Muscle layer of colon (tissue), 2 donors: Measurements from ENCODE around the gene DHRS9.

Experiments used
- H3K27ac ChIP-seq: one replicate; pipeline ENCODE4 v1.7.0; 2013; ENCODE audit warnings: low read depth, mild to moderate bottlenecking, low read length, moderate library complexity
- H3K27me3 ChIP-seq, 2 donors: one replicate each; pipeline ENCODE4 v1.7.0; 2013; ENCODE audit warnings: low read length in 2 of 2, mild to moderate bottlenecking in 2 of 2; ENCODE audit not compliant: insufficient read depth in 2 of 2, control insufficient read depth in 1 of 2
- H3K36me3 ChIP-seq: one replicate; pipeline ENCODE4 v1.7.0; 2013; ENCODE audit warnings: mild to moderate bottlenecking, low read length; ENCODE audit not compliant: insufficient read depth
- H3K4me1 ChIP-seq: one replicate; pipeline ENCODE4 v1.7.0; 2013; ENCODE audit warnings: mild to moderate bottlenecking, low read length; ENCODE audit not compliant: insufficient read depth
- H3K4me3 ChIP-seq, 2 donors: one replicate each; pipeline ENCODE4 v1.7.0; 2013; ENCODE audit warnings: low read length in 2 of 2, low read depth in 1 of 2, mild to moderate bottlenecking in 1 of 2, moderate library complexity in 1 of 2
- H3K9ac ChIP-seq: one replicate; pipeline ENCODE4 v1.7.0; 2013; ENCODE audit warnings: low read length
- H3K9me3 ChIP-seq: one replicate; pipeline ENCODE4 v1.7.0; 2013; ENCODE audit warnings: mild to moderate bottlenecking, low read length
- donor health status: abdominal sarcoma.
- donor health status: Adenocarcinoma of cecum.

The DHRS9 gene

DNA sequence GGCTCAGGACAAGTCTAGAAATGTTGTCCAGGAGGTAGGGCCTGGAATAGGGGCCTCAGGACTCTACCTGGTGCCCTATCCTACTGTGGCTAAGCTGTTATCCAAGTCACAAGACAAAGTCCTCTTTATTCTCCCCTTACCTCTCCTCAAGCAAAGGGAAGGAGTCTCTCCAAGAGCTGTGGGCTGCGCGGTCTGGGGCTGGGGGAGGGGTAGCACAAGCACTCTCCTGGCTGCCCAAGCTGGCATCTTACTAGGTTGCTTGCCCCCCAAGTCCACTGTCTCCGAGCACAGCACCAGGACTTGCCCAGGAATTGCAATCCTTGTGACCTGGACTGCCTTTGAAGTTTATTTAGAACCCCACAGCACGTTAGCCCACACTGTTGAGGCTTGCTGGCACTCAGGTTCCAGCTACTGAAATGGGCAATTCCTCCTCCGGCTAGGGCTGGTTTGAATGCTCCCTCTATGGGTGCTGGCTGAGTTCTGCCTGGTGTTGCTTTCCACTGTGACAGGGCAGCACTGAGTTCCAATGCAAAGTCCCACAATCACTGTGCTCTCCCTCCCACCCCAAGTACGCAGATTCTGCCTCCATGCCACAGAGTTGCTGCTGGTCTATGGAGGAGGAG, 18.5 kb downstream of the DHRS9 start:
- Histone ChIP-seq H3K9me3 (no peaks in the 10 kb centered on the region), H3K27ac (no peak overlapping the region), H3K4me1 (no peaks in the 10 kb centered on the region), H3K4me3 (no peak overlapping the region), H3K27me3 (no peaks in the 10 kb centered on the region), H3K36me3 (no peaks in the 10 kb centered on the region), H3K9ac (no peak overlapping the region)

DNA sequence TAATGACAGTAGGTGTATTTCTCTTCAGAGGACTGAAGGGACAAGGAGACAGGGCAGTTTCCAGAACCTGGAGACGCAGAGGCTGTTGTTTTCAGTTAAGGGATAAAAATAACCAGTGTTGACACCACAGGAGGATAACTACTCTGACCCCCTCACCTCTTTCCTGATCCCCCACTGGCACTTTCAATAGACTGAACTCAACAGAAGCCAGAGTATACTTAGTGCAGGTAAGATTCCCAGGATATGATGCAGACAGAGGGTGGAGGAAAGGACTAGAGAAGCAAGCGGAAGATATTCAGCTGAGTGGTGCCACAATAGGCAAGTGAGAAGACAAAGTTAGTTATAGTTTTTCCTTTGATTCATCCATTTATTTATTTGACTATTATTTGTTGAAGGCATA, 19.8 kb downstream of the DHRS9 start:
- no peak overlapping the region for H3K27ac ChIP-seq
- H3K27me3 ChIP-seq: no peaks in the 10 kb centered on the region
- no peak overlapping the region for H3K9ac ChIP-seq
- H3K36me3 ChIP-seq: no peaks in the 10 kb centered on the region
- no peak overlapping the region for H3K4me3 ChIP-seq
- H3K4me1 ChIP-seq: no peaks in the 10 kb centered on the region
- H3K9me3 ChIP-seq: no peaks in the 10 kb centered on the region

DNA sequence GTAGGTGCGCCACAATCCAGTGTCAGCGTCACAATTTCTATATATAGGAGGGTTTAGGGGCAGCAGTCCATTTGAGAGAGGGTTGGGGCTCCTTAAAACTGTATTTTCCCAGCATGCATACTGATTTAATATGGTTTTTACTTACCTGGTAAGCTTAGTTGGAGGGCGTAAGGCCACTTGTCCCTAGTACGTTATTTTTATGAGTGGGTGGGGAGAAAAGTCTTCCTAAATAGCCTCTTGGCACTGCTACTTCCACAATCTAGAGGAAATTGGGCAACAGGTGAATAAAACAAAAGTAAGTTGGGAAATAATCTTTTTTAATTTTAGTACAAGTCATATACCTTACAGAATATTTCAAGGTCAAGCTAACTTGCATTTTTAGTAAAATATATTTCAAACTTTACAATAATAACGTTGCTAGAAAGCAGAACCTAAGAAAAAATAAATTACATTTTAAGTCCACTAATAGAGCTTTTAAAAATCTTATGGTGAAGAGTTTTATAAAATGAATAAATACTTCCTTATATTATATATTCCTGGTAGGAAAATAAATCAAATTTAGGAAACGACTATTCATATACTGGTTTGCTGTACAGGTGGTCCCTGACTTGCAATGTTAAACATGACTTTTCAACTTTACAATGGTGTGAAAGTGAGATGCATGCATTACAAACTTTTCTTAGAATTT, 20.9 kb downstream of the DHRS9 start:
- no peaks in the 10 kb centered on the region for H3K4me1 ChIP-seq
- H3K36me3 ChIP-seq: no peaks in the 10 kb centered on the region
- H3K27me3 ChIP-seq: no peaks in the 10 kb centered on the region
- no peaks in the 10 kb centered on the region for H3K9me3 ChIP-seq
- H3K9ac ChIP-seq: no peak overlapping the region
- no peak overlapping the region for H3K27ac ChIP-seq
- no peak overlapping the region for H3K4me3 ChIP-seq

DNA sequence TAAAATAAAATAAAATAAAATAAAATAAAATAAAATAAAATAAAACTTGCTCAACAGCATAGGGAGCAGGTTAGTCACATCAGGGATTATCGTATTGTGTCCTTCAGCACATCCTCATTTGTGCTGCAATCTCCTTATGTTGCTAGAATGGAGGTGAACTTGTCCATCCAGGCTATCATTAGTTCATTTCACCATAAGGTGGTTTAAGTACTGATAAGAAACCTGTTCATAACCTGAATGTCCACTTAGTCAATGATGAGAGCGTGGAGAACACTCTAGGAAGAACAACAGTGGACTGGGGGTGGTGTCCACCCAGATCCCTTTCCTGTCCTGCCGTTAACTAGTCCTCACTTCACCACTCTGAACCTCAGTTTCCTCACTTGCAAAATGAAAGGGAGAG, 21.9 kb downstream of the DHRS9 start:
- H3K27ac ChIP-seq: no peak overlapping the region
- H3K4me3 ChIP-seq: no peak overlapping the region
- no peaks in the 10 kb centered on the region for H3K9me3 ChIP-seq
- no peaks in the 10 kb centered on the region for H3K36me3 ChIP-seq
- H3K9ac ChIP-seq: no peak overlapping the region
- peaks cover 5% of the 10 kb centered on the region for H3K4me1 ChIP-seq
- no peaks in the 10 kb centered on the region for H3K27me3 ChIP-seq

DNA sequence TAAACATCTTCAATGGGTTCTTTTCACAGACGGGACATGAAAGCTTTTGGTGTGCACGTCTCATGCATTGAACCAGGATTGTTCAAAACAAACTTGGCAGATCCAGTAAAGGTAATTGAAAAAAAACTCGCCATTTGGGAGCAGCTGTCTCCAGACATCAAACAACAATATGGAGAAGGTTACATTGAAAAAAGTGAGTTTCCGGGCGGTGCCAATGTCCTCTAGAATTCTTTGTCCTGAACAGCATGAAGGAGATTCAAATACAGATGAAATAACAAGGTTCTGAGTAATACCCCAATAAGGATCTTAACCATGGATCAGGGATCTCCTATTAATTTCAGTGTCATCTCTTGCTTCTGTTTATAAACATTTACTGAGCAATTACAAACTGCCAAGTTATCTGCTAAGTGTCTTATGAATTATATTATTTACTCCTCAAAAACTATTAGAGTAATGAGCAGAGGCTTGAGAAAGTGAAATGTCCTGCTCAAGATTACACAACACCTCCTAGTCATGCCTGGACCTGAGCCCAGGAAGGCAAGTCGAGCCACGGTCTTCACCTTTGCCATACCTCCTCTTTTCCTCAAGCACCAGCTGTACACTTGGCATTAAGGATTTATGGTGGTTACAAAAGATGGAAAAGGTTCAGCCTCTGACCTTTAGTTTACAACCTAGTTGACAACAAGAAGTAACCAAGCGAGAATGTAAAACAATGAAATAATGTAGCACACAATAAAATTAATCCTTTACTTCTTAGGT, 22.6 kb downstream of the DHRS9 start:
- no peak overlapping the region for H3K27ac ChIP-seq

DNA sequence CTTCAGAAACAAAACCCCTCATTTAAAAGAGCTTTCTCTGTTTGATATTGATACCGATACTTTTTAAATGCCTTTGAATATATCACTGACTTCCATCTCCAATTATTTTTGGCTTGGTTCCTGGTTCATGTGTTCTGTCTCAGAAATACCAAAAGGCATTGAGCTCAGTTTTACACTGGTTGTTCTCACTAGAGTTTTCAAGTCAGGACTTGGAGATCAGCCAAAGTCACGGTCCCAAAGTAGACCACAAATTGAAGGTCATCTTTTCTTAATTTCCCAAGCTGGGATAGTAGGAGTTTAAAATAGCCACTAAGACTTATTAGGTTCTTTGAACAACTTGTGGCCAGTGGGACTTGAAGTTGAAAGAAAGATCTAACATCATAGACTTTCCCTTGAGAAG, 24.2 kb downstream of the DHRS9 start:
- Histone ChIP-seq H3K27ac (no peak overlapping the region), H3K4me1 (peaks cover 5% of the 10 kb centered on the region)

More for the DNA sequence above, 22.6 kb downstream of the DHRS9 start:
- Histone ChIP-seq H3K9ac (no peak overlapping the region), H3K27me3 (no peaks in the 10 kb centered on the region), H3K9me3 (no peaks in the 10 kb centered on the region), H3K36me3 (no peaks in the 10 kb centered on the region), H3K4me1 (peaks cover 5% of the 10 kb centered on the region), H3K4me3 (no peak overlapping the region)

DNA sequence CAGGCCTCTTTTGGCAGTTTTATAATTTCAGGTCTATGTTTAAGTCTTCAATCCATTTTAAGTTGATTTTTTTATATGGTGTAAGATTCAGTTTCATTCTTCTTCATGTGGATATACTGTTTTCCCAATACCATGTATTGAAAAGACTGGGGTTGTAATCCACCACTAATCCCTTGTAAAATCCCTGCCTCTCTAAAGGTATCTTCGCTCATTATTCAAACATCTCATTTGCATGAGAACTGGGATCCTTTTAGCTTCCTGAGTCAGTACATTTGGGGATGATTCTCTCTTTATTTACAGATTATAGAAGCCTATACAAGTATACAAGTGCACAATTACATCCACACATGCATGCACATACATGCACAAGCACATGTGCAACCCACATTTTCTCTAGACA, 25.3 kb downstream of the DHRS9 start:
- Histone ChIP-seq H3K4me1 (peaks cover 5% of the 10 kb centered on the region), H3K9ac (no peak overlapping the region), H3K9me3 (no peaks in the 10 kb centered on the region), H3K36me3 (no peaks in the 10 kb centered on the region), H3K4me3 (no peak overlapping the region), H3K27ac (no peak overlapping the region), H3K27me3 (no peaks in the 10 kb centered on the region)

More for the DNA sequence above, 24.2 kb downstream of the DHRS9 start:
- Histone ChIP-seq H3K9me3 (no peaks in the 10 kb centered on the region), H3K9ac (no peak overlapping the region), H3K27me3 (no peaks in the 10 kb centered on the region), H3K4me3 (no peak overlapping the region), H3K36me3 (no peaks in the 10 kb centered on the region)

DNA sequence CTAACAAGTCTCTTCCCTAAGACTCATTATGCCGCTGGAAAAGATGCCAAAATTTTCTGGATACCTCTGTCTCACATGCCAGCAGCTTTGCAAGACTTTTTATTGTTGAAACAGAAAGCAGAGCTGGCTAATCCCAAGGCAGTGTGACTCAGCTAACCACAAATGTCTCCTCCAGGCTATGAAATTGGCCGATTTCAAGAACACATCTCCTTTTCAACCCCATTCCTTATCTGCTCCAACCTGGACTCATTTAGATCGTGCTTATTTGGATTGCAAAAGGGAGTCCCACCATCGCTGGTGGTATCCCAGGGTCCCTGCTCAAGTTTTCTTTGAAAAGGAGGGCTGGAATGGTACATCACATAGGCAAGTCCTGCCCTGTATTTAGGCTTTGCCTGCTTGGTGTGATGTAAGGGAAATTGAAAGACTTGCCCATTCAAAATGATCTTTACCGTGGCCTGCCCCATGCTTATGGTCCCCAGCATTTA, 26.3 kb downstream of the DHRS9 start:
- no peaks in the 10 kb centered on the region for H3K9me3 ChIP-seq
- H3K27ac ChIP-seq: no peak overlapping the region
- no peak overlapping the region for H3K9ac ChIP-seq
- H3K36me3 ChIP-seq: no peaks in the 10 kb centered on the region
- H3K4me1 ChIP-seq: peaks cover 5% of the 10 kb centered on the region
- no peaks in the 10 kb centered on the region for H3K27me3 ChIP-seq
- no peak overlapping the region for H3K4me3 ChIP-seq

DNA sequence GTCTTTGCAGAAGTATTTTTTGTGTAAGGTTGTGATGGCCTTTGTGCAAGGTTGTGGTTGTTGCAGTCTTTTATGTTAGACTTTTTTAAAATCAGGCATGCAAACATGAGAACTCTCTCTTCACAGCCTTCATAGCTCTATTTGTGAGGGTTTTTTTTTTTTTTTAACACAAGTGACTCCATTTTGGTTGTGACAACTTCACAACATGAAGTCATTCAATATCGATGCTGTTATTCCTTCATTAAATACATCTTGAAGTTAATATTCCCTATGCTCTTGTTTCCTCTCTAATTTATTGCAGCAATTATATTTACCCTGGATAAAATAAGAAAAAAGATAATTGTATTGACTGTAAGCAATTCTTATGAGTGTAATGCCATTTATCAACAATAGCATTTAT, 35.5 kb downstream of the DHRS9 start:
- no peaks in the 10 kb centered on the region for H3K36me3 ChIP-seq
- H3K4me3 ChIP-seq: no peak overlapping the region
- no peak overlapping the region for H3K27ac ChIP-seq
- no peak overlapping the region for H3K9ac ChIP-seq
- no peaks in the 10 kb centered on the region for H3K4me1 ChIP-seq
- no peaks in the 10 kb centered on the region for H3K9me3 ChIP-seq
- H3K27me3 ChIP-seq: no peaks in the 10 kb centered on the region

DNA sequence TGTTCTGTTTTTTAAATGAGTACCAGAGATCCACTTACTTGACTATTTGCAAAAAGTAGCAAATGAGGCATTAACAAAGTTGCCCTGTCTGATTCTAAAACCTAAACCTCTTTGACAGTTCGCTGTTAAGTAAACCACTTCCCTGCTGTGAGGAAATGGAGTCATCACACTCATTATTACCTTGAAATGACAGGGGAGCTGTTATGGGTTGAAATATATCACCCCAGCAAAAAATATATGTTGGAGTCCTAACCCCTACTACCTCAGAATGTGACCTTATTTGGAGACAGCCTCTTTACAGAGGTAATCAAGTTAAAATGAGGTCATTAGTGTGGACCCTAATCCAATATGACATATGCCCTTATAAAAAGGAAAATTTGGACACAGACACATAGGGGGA, 36.1 kb downstream of the DHRS9 start:
- Histone ChIP-seq H3K36me3 (no peaks in the 10 kb centered on the region), H3K9ac (no peak overlapping the region), H3K4me3 (no peak overlapping the region), H3K4me1 (no peaks in the 10 kb centered on the region), H3K27ac (no peak overlapping the region), H3K27me3 (no peaks in the 10 kb centered on the region), H3K9me3 (no peaks in the 10 kb centered on the region)

DNA sequence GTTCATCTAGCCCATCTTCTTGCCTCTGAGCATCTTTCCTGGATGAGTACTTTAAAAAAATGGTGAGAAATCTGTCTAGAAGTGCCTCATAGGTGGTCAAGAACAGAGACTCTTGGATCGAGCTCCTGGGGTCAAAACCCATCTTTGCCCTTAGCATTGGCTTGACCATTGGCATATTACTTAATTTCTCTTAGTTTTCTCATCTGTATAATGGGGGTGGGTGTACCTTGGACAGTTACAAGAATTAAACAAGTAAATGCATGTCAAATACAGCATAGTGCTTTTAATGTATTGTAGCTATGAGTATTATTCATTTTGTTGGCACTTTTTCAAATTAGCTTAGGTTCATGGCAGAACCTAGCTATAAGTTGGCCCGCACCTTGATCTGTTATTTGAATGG, 36.8 kb downstream of the DHRS9 start:
- Histone ChIP-seq H3K27me3 (no peaks in the 10 kb centered on the region), H3K27ac (no peak overlapping the region), H3K9ac (no peak overlapping the region), H3K4me3 (no peak overlapping the region), H3K4me1 (no peaks in the 10 kb centered on the region), H3K9me3 (no peaks in the 10 kb centered on the region), H3K36me3 (no peaks in the 10 kb centered on the region)
